ENCODE data around the gene C20orf204.
A peak's percentile ranks its signal among the peaks of the same experiment; 100 is the strongest.

Gene C20orf204

DNA sequence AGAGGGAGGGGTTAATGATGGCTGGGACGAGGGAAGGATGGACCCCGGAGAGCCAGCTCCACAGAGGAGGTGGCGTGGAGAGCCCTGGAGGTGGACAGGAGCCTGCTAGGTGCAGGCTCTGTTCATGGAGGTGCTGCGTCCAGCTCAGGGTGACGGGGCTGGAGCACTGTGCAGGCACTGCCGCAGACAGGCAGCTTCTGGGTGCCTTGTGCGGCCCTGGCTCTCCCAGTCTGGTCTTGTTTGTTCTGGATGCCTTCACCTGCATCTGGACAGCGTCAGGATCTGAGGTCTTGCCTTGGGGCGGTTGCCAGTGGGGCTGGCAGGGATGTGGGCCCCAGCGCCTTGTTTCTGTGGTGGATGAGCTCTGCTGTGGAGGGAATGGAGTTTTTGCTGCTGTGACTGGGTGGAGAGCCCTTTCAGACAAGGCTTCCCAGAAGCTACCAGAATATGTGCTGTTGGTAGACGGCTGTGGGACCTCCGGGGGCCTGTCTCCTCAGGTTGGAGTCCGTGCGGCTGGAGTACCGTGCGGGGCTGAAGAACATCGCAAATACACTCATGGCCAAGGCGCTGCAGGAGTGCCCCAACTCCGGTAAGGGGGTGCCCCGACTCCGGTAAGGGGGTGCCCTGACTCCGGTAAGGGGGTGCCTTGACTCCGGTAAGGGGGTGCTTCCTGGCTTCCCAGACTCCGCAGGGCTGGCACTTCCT is 7.8 kb upstream of the C20orf204 start:
- DNase-seq (ENCODE audit: low spot score), result no peak

DNA sequence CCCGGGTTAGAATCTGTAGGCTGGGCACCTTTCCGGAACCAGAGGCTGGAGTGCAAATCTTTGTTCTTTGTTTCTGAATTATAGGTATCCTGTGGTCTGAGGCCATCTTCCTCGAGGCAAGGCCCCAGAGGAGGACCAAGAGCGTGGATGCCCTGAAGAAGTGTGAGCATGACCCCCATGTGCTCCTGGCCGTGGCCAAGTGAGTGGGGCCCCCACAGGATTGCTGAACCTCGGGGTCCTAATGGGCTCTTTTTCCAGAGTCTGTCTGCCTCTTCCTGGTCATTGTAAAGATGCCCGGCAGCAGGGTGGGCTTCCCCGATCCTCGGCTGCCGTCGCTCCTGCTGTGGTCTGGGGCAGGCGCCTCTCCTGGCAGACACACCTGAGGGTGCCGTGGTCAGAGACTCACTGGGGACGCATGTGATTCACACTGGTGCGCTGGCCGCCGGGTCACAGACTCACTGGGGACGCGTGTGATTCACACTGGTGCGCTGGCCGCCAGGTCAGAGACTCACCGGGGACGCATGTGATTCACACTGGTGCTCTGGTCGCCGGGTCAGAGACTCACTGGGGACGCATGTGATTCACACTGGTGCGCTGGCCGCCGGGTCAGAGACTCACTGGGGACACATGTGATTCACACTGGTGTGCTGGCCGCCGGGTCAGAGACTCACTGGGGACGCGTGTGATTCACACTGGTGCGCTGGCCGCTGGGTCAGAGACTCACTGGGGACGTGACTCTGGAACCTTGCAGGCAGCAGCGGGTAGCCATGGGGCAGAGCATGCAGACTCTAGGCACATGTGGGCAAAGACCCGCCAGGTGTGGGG is 6.5 kb upstream of the C20orf204 start:
- DNase-seq (ENCODE audit: low spot score), result no peak

DNA sequence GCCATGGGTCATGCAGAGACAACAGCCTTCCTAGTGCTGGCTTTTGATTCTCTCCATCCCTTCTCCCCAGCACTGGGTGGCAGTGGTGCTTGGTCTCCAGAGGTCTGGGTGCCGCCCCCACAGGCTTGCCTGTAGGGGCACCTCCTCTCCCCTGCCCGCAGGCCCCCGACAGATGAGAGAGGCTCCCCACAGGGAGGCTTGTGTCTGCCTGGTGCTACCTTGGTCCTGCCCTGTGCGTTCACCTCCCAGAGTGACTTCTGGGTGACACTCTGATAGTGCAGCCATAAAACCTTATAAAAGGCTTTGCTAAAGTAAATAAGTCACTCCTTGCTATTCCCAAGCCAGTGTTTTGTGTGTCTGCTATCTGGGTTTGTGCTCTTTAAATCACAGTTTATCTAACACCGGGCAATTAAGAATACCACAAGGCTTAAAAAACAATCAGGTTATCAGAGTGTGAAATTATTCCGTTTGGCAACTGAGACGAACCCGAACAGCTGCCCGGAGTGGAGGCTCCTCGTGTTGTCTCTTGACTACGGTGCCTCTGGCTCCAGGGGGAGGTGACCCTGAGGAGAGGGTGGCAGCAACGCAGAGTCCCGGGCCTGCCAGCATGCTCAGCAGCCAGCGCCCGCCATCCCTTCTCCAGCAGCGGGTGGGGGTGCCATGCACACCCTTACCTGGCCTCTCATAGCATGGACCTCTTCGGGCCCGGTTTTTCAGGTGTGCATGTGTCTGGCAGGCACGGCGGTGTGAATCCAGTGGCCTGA is 5.4 kb upstream of the C20orf204 start:
- DNase-seq (ENCODE audit: low spot score), result no peak

DNA sequence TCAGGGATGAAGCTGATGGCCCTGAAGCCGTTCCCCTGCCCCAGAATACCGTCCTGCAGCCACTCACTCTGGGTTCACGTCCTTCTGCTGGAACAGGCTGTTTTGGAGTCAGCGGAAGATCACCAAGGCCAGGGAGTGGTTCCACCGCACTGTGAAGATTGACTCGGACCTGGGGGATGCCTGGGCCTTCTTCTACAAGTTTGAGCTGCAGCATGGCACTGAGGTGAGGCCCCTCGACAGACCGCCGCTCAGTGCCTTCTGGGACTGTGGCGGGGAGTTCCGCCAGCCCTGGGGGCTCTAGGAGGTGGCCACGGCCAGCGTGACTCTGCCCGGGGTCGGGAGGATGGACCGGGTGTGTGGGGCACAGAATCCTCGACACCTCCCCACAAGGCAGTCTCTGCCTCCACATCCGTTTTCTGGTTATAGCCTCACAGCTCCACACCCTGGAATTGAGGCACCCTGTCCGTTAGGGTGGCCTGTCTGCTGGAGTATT is 4.1 kb upstream of the C20orf204 start:
- no peak for DNase-seq (ENCODE audit: low spot score)

DNA sequence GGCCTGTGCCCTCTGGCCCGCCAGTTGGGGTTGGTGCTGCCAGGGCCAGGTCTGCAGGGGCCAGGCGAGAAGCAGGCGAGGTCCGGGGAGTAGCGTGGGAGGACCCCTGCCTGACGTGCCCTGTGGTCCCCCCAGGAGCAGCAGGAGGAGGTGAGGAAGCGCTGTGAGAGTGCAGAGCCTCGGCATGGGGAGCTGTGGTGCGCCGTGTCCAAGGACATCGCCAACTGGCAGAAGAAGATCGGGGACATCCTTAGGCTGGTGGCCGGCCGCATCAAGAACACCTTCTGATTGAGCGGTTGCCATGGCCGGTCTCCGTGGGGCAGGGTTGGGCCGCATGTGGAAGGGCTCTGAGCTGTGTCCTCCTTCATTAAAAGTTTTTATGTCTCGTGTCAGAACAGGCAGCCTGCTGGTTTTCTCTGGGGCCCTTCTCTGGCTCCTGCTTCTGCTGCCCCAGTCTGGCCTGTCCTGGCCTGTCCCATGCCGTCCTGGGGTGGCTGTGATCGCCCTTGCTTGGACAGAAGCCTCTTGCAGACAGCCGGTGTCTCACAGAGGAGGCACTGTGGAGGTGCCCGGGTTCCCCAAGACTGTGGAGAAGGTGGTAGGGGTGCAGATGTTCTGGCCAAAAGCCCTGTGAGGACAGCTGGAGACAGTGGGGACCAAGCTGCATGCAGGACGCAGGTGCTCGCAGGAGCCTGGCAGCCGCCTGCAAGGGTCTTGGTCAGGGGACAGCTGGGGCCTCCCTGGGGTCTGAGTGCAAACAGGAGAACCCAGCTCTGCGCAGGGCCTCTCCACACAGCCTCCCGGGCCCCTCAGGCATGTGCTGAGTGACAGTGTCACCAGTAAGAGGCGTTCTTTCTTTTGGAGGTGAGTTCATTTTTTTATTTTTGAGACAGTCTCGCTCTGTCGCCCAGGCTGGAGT is 3.0 kb upstream of the C20orf204 start:
- no peak for DNase-seq (ENCODE audit: low spot score)

DNA sequence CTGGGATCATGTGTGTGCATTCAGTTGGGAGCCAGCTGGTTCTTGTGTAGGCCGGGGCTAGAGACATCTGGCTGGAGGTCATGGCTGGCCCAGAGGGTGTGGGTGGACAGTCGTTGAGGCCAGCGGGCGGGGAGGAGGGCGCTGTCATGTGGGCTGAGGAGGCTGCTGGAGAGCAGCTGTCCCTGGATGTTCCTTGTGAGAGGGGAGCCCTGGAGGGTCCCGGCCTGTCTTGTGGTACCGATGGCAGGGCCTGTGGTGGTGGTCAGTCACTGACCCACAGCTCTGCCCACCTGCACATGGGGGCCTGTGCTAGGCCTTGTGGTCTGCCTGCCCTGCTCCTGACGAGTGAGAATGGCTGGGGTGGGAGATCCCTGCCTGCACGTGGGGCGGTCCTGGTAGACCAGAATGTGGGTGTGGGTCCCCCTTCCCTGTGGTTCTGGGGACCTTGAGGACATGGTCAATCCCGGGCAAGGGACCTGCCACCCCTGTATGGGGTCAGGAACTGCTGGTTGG is 1.9 kb upstream of the C20orf204 start:
- no peak for DNase-seq (ENCODE audit: low spot score)

DNA sequence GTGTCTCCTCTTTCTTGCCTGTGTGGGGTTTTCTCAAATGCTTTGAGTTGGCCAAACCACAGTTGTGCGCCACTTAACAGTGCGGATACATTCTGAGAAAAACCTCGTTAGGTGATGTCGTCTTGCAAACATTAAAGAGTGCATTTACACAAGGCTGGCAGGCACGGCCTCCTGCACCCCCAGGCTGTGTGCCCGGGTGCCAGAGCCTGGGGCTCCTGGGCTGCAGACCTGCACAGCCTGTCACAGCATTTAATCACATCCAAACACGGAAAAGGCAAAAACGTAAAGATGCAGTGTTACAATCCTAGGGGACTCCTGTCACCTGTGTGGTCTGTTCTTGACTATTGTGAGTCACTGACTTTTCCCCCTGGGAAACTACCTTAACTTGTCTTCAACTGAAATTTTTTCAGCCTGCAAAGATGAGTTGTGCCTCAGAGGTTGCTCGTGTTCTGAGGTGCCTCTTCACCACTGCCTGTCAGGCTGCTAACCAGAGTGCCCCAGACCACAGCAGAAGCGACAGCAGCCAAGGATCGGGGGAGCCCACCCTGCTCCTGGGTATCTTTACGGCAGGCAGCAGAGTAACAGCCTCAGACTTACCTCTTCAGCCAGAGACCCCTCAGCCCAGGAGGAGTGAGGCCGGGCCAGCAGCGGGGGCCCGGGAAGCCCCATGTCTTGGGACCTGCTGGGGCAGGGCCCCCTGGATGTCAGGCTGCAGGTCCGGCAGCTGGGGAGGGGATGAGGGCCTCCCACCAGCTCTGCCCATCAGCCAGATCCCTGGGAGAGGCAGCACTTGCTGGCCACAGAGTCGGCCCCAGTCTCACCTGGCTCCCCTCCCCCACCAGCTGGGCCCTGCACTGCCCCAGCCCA is 683 bp upstream of the C20orf204 start:
- no peak for DNase-seq (ENCODE audit: low spot score)

DNA sequence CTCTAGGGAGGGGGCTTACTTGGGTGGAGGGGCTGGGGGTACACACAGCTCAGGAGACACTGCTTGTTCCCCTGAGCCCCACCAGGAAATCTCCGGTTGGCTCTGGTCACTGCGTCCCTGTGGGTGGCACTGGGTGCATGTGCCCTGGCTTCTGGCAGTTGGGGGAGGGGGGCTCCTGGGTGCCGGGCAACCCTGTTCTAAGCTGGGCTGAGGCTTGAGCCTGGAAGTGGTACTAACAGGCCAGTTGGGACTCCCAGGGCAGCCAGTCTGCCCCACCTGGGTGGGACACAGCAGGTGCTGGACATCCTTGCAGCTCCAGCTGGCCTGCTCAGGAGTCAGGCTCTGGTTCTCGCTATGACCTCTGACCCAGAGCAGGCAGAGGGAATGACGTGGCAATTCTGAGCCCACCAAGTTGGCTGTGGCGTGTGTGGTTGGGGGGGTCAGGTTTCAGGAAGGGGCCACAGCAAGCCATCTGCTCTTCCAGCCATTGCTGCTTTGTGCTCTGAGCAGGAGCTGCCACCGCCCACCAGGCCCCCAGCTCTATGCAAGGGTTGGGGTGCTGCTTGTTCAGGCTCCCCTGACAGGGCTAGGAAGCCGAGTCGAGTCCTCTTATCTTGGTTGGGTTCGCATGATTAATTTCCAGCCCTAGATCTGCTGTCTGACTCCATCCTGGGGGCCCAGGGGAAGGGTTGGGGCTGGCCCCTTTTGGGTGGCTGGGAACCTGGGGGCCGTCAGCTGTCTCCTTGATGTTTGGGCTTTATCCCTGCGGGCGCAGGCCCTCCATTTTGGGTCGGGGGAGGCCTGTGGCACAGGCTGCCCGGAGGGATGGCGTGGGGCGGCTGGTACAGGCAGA is 590 bp downstream of the C20orf204 start:
- DNase-seq (ENCODE audit: low spot score), result no peak

DNA sequence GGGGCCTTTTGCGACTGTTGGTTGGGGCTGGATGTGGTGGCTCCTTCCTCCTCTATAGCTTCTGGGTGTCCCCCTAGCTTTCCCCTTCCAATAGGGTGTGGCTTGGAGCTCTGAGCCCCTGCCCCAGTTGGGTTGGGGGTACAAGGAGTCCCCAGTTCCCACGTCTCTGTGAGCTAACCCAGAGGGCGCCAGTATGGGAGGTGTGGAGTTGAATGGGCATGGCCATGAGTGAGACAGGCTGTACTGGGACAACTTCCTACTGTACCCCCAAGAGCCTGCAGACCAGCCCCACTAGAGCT is 1.2 kb downstream of the C20orf204 start:
- no peak for DNase-seq (ENCODE audit: low spot score)

DNA sequence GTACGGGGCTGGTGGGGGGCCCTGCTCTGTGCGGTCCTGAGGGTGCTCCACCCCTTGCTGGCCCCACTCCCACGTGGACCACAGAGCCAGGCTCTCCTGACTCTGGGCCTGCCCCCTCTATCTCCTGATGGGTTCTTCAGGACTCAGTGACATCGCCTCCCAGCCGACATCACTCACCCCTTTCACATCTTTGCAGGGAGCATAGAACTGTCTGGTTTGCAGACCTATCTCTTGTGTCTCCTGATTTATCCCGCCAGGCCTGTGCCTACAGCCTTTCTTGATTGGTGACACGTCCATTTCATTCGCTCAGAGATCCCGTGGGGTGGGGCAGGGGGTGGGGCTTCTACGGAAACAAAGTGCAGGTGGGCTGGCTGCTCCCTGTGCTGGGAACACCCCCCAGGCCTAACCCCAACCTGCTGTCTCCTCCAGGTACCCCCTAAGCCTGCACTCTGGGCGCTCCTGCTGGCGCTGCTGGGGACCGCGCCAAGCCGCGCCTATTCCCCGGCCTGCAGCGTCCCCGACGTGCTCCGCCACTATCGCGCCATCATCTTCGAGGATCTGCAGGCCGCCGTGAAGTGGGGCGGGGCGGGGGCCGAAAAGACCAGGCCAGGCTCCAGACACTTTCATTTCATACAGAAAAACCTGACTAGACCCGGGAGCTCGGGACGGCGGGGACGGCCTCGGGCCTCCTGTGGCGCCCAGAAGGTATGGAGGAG is 1.7 kb downstream of the C20orf204 start:
- DNase-seq (ENCODE audit: low spot score), result no peak

DNA sequence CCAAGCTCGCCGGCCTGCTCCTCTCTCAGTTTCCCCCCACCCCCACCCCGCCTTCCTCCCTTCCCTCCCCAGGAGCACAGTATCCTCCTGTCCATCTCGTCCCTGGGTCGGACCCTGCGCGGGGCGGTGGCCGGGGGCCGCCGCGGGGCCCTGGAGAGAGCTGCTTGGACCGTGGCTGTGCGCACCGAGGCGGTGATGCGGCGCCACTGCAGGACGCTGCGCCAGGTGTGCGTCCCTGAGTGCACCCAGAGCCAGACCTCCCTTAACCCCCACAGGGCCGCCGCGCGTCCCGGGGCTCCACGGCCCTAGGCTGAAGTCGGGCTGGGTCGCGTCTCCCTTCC is 2.2 kb downstream of the C20orf204 start:
- peak; percentile 85 for DNase-seq (ENCODE audit: low spot score)

DNA sequence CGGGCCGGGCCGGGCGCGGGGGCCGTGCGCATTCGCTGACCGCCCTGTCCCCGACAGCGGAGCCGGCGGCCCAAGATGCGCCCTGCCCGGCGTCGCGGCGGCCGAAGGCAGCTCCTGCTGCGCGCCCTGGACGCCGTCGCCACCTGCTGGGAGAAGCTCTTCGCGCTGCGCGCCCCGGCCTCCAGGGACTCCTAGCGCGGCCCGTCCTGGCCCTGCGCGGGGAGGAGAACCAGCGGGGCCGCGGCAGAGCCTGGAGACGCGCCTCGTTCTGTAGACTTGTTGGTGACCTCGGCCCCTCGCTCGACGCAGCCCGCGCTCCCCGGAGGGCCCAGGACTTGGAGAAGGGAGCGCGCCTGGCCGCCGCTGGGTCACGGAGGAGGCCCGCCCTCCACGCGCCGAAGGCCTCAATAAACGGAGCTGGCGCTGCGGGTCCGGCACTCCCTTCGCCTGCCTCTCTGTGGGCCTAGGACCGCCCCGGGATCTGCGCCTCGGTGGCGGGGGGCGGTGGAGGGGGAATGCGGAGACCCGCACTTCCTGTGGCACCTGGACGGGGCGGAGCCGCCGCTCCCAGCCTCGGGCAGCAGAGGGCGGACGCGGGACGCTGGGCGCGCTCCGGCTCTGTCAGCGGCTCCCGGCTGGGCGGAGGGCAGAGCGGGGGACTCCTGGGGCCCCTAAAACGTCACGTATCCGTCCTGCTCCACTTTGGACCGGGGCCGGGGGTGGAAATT is 2.7 kb downstream of the C20orf204 start:
- peak; percentile 98 for DNase-seq (ENCODE audit: low spot score)

DNA sequence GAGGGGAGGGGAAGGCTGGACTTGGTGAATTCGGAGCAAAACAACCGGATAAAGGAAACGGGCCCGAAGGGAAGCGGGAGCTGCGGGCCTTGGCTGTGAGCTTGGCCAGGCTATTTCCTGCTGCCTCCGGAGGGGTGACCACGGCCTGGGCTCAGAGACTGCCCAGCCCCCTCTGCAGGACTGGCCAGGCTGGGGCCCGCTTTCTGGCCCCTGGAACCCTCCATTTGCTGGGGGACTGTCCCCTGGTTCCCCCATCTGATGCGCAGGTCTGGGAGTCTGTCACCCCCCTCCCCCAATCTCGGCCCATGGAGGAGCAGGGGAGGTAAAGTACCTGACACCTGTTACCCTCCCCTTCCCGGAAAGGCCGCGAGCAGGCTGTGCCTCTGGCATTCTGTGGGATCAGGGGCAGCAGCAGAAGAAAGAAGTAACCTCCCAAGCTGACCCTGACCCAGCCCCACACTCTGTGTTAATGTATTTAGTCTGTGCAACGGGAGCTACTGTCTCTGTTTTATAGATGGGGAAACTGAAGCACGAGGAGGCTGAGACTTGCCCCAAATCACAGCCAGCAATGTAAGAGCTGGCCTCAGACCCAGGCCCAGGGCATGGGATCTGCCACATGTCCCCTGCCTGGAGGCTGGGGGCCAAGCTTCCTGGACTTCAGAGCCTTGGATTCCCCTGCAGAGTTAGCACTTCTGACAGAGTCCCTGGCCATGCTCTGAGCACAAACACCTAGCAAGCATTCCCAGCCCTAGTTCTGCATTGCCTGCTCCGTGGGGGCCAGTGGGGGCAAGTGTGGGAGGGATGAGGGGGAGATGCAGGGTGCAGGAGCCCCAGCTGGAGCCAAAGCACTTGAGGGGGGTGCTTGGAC is 3.5 kb downstream of the C20orf204 start:
- no peak for DNase-seq (ENCODE audit: low spot score)

DNA sequence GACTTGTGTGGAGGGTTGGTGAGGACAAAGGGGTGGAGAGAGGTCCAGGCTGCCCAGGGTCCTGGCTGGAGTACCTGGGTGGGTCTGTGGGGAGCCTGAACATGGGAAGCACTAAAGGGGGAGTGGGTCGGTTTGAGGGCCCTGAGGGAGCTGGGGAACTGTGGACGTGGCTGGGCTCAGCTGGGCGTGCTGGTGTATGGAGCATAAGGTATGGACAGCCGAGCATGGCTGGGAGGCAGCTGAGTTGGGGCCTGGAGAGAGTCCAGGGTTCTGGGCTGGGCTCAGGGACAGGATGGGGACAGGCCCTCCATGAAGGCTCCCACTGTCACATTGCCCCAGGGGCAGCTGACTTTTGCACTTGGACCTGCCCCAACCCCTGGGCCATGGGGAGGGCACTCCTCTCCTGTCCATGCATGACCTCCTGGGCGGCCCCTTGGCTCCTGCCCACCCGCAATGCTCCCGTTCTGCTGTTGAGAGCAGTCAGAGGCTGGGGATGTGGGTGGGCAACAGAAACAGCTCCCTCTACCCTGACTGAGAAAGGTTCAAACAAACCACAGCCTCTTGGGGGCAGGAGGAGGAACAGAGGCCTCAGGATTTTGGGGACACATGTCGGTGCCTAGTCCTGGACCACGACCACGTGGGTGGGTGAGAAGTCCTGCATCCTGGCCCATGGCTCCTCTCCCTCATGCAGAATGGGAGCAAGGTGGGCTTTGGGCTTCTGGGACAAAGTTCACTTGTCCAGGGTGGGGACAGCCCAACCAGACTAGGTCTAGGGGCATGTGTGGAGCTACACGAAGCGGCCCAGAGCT is 4.5 kb downstream of the C20orf204 start:
- no peak for DNase-seq (ENCODE audit: low spot score)

DNA sequence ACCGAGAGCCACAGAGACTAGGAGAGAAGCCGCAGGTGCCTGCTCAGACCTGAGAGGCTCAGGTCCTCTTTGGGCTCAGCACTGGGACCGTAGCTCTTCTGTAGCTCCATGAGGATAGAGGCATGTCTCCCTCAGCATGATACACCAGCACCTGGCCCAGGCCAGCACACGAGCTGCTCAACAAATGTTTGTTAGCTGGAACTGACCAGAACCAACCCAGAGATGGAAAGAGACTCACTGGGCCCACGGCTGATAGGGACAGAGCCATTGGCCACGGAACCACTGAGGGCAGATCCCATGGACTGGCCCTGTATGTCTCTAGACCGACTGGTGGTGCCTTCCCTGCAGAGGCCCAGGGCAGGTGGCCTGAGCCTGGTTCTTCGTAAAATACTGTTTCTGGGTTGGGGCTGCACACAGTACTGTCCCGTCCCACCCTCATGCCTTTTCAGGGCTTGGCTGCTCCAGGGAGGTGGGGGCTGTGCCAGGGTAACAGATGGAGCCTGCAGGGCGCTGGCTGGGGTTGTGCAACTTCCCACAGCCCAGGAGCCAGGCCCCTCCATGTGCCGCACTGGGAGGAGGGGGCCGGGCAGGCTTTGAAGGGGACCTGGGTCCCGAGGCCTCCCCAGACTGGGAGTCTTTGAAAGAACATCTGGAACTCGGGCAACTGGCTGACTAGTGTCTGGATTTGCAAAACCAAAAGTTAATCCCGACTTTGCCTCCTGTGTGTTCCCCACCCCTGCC is 5.2 kb downstream of the C20orf204 start:
- DNase-seq (ENCODE audit: low spot score), result no peak

DNA sequence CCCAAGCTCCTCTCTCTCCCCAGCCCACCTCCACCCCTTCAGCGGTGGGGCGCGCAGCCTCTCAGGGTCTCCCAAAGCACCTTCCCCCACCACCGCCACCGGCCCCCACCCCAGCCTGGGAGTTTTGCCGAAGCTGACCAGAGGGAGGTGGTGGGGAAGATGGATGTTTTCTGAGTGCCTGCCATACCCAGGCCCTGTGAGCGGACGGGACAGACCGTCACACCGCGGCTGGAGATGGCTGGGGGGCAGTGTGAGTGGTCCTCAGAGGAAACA is 5.7 kb downstream of the C20orf204 start:
- DNase-seq (ENCODE audit: low spot score), result no peak

Measured in HuH-7.5 (cell line).